Kidney (tissue), 14 donors: ENCODE data around the gene STAT1. TPM values are rescaled to one million over a fixed set of nuclear protein-coding genes. Genes with fewer than 3 reads are reported as not detected.

Experiments
- DNase-seq, 5 donors: peaks; one replicate each; pipeline ENCODE4 v3.0.0-alpha.2; 2013 to 2020
- FAIRE-seq: peaks from 2 replicates; lab custom pipeline; 2012; peaks lifted over from hg19 to GRCh38; lab: Jason Lieb, UNC
- H3K27ac ChIP-seq, 2 donors: one replicate each; pipeline ENCODE4 v1.7.0; 2013; ENCODE audit warnings: low read depth in 2 of 2, low read length in 2 of 2, inconsistent platforms in 1 of 2
- H3K27me3 ChIP-seq: one replicate; pipeline ENCODE4 v1.7.1; 2013; ENCODE audit warnings: low read length, inconsistent platforms; ENCODE audit not compliant: control insufficient read depth, insufficient read depth
- H3K36me3 ChIP-seq, 3 donors: one replicate each; pipeline versions ENCODE4 v1.7.0 to v1.7.1; 2013; ENCODE audit warnings: low read length in 3 of 3, control low read depth in 1 of 3, inconsistent platforms in 1 of 3; ENCODE audit not compliant: insufficient read depth in 3 of 3, control insufficient read depth in 2 of 3
- H3K4me1 ChIP-seq, 3 donors: one replicate each; pipeline versions ENCODE4 v1.7.0 to v1.7.1; 2013; ENCODE audit warnings: low read length in 3 of 3, inconsistent platforms in 1 of 3, low read depth in 1 of 3; ENCODE audit not compliant: control insufficient read depth in 2 of 3, insufficient read depth in 2 of 3
- H3K4me3 ChIP-seq, 3 donors: one replicate each; pipeline versions ENCODE4 v1.7.0 to v1.8.1; 2013; ENCODE audit warnings: low read length in 3 of 3, control low read depth in 1 of 3, inconsistent platforms in 1 of 3
- H3K9ac ChIP-seq, 3 donors: one replicate each; pipeline versions ENCODE4 v1.7.0 to v1.7.1; 2013; ENCODE audit warnings: low read length in 3 of 3, control low read depth in 1 of 3, inconsistent platforms in 1 of 3
- H3K9me3 ChIP-seq, 3 donors: one replicate each; pipeline versions ENCODE4 v1.7.0 to v1.7.1; 2013; ENCODE audit warnings: low read length in 3 of 3, control low read depth in 1 of 3, inconsistent platforms in 1 of 3; ENCODE audit not compliant: control insufficient read depth in 2 of 3, insufficient read depth in 1 of 3
- intact Hi-C: fragments of 100-400 bp; cut with DNase I; formaldehyde crosslinking; loops from one replicate; pipeline ENCODE4 v1.11.1; 2022
- polyA plus RNA-seq: library from polyadenylated mRNA; stranded (reverse); fragments of 350-450 nt; fragmentation: Illumina TruSeq; extraction: RNeasy Lipid Tissue Mini Kit (QIAGEN cat#74804); gene quantifications from one replicate; pipeline ENCODE4 v1.2.3, GENCODE V29; 2014; ENCODE audit warnings: low read depth, low replicate concordance; ENCODE audit not compliant: insufficient read depth
- total RNA-seq: library from RNA; stranded (reverse); fragmentation: NEBNext Ultra II Directional; extraction: Animal tissue kit (Norgen Biotek cat#: 25700); gene quantifications from one replicate; pipeline ENCODE4 v1.2.1, GENCODE V29; 2021
- TF ChIP-seq, protein P1 (sequence below): IDR thresholded peaks from 3 replicates; pipeline ENCODE4 v1.5.1; 2012; ENCODE audit warnings: mild to moderate bottlenecking, moderate library complexity, borderline replicate concordance; ENCODE audit not compliant: insufficient read depth; ENCODE audit errors: extremely low read depth
- donor health status: control.
- donor health status: control.
- donor health status: control.
- donor health status: control.
- donor health status: control.
- donor health status: DM: yes; HTN: yes; CAD: no.
- donor health status: Normal renal cell carcinoma (clear cell type).

Gene STAT1
- total and polyA plus RNA-seq, 2 donors from 2014 or later, result 37.5 to 121 TPM

DNA sequence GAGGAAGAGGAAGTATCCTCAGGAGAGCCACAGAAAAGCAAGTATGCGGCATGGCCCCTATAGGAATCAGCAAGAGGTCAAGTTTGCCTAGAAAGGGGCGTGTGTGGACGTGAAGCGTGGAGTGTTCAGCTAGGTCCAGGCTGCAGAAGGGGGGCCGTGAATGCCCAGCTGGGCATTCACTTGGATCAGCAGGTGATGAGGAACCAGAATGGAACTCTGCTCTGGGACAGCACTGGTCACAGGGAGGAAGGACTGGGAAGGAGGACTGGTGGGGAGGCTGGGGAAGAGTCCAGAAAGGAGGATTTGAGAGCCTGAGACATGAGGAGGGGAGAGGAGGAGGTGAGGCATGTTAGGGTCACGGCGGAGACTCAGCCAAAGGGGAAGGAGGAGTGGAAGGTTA lies 19.8 kb downstream of the STAT1 start:
- H3K4me3 ChIP-seq, result no peak overlapping the region
- FAIRE-seq (no peak), DNase-seq (no peak)
- H3K27ac ChIP-seq, result no peak overlapping the region
- intact Hi-C loops, result no loop called here
- no peaks in the 10 kb centered on the region for H3K4me1 ChIP-seq
- H3K27me3 ChIP-seq, result no peaks in the 10 kb centered on the region
- TF ChIP-seq, protein P1, sequence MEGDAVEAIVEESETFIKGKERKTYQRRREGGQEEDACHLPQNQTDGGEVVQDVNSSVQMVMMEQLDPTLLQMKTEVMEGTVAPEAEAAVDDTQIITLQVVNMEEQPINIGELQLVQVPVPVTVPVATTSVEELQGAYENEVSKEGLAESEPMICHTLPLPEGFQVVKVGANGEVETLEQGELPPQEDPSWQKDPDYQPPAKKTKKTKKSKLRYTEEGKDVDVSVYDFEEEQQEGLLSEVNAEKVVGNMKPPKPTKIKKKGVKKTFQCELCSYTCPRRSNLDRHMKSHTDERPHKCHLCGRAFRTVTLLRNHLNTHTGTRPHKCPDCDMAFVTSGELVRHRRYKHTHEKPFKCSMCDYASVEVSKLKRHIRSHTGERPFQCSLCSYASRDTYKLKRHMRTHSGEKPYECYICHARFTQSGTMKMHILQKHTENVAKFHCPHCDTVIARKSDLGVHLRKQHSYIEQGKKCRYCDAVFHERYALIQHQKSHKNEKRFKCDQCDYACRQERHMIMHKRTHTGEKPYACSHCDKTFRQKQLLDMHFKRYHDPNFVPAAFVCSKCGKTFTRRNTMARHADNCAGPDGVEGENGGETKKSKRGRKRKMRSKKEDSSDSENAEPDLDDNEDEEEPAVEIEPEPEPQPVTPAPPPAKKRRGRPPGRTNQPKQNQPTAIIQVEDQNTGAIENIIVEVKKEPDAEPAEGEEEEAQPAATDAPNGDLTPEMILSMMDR, result no peak
- no peak overlapping the region for H3K9ac ChIP-seq
- H3K36me3 ChIP-seq, result peaks cover 25 to 71% (median 57%) of the 10 kb centered on the region in 3 donors
- H3K9me3 ChIP-seq, result no peaks in the 10 kb centered on the region

DNA sequence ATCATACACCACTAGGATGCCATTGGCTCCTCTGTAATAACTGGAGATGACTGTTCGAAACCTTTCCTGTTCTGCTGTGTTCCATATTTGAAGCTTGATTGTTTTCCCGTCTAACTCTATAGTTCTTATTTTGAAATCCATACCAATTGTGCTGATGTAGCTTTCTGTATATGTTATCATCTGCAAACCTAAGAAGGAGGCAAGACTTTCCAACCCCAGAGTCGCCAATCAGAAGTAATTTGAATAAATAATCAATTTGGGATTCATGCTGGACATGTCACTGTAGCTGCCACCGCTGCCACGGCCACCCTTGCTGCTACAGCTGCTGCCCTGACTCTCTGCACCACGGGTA lies 20.7 kb downstream of the STAT1 start:
- Histone ChIP-seq H3K9me3 (no peaks in the 10 kb centered on the region), H3K9ac (no peak overlapping the region), H3K4me1 (no peaks in the 10 kb centered on the region), H3K36me3 (peaks cover 21 to 71% (median 56%) of the 10 kb centered on the region in 3 donors), H3K27ac (no peak overlapping the region), H3K27me3 (no peaks in the 10 kb centered on the region), H3K4me3 (no peak overlapping the region)
- no peak for FAIRE-seq
- TF ChIP-seq, protein P1, result no peak
- intact Hi-C loops, result no loop called here
- DNase-seq, result no peak

DNA sequence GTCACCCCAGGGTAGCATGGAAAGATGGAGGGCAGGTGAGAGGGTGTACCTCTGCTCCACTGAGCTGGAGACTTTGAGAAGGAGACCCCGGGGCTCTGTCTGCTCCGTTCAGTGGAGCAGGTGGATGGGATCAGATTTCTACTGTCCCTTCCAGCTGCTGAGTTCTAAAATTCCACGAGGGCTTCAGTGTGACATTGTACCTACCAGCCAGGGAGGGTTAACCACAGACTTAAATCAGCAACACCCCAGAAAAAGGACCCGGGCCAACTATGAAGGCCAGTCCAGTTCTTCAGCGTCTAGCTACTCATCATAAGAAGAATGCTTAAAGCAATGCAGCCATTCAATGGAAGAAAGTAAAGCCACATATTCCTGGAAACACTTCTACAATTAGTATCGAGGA lies 23.8 kb downstream of the STAT1 start:
- H3K4me1 ChIP-seq, result no peaks in the 10 kb centered on the region
- no peaks in the 10 kb centered on the region for H3K9me3 ChIP-seq
- H3K4me3 ChIP-seq, result no peak overlapping the region
- H3K9ac ChIP-seq, result no peak overlapping the region
- no peaks in the 10 kb centered on the region for H3K27me3 ChIP-seq
- no peak for FAIRE-seq
- TF ChIP-seq, protein P1, result no peak
- no peak overlapping the region for H3K27ac ChIP-seq
- intact Hi-C loops, result no loop called here
- peaks cover 4 to 74% (median 53%) of the 10 kb centered on the region in 3 donors for H3K36me3 ChIP-seq
- DNase-seq, result peak in 2 of 5 donors; percentile 14 to 17

DNA sequence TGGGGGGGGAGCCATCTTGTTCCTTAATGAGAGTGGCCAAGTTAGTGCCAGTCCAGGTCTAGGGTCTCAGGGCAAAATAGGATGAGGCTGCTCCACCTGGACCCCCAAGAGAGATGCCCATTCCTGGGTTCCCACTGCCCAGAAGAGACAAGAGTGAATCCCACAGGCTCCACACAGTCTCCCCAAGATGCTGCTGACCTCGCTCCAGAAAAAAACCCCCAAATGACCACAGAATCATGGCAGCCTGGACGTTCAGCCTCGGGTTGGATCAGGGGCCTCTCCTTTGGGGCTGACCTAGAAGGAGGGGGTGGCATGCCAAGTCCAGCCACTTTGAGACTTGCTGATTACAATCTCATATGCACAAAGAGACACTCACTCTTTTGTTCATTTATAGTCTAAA lies 25.1 kb downstream of the STAT1 start:
- Histone ChIP-seq H3K4me1 (no peaks in the 10 kb centered on the region), H3K9me3 (no peaks in the 10 kb centered on the region), H3K9ac (no peak overlapping the region), H3K4me3 (no peak overlapping the region), H3K27ac (no peak overlapping the region), H3K36me3 (peaks cover 3 to 77% (median 56%) of the 10 kb centered on the region in 3 donors), H3K27me3 (no peaks in the 10 kb centered on the region)
- no peak for FAIRE-seq
- intact Hi-C loops, result no loop called here
- TF ChIP-seq, protein P1, result no peak
- DNase-seq, result no peak
